Activated CD4-positive, alpha-beta T cell treated with anti-CD3 and anti-CD28 coated beads, Interleukin-2, amount 10 ng/mL, durations not matched to agents 24 days and 14 days (primary cell): ENCODE results near the gene PRSS38. TPM values are rescaled to one million over a fixed set of nuclear protein-coding genes. Genes with fewer than 3 reads are reported as not detected.
A peak's percentile ranks its signal among the peaks of the same experiment; 100 is the strongest.

Experiments
- DNase-seq: peaks from one replicate; pipeline ENCODE4 v3.0.0; 2022
- H3K27ac Mint-ChIP-seq: one replicate; pipeline ENCODE4 v1.8.0; 2022; ENCODE audit warnings: mild to moderate bottlenecking, mixed read lengths
- H3K27me3 Mint-ChIP-seq: one replicate; pipeline ENCODE4 v1.8.0; 2022; ENCODE audit warnings: mixed read lengths
- H3K36me3 Mint-ChIP-seq: one replicate; pipeline ENCODE4 v1.8.0; 2022; ENCODE audit warnings: low read depth, mild to moderate bottlenecking, mixed read lengths
- H3K4me1 Mint-ChIP-seq: one replicate; pipeline ENCODE4 v1.8.0; 2021; ENCODE audit warnings: mixed read lengths
- H3K4me3 Mint-ChIP-seq: one replicate; pipeline ENCODE4 v1.8.0; 2022; ENCODE audit warnings: mild to moderate bottlenecking, moderate library complexity, mixed read lengths
- H3K9me3 Mint-ChIP-seq: one replicate; pipeline ENCODE4 v1.8.0; 2021; ENCODE audit warnings: mixed read lengths
- intact Hi-C: fragments of 100-400 bp; cut with micrococcal nuclease; formaldehyde crosslinking; loops from one replicate; pipeline ENCODE4 v1.15.1; 2023
- total RNA-seq: library from RNA; stranded (reverse); gene quantifications from 2 replicates; pipeline ENCODE4 v1.2.3, GENCODE V29; 2022

The PRSS38 gene
- total RNA-seq, 1 donor from 2014 or later: not detected

- Mint-ChIP-seq H3K27ac (no peak overlapping the region), H3K36me3 (no peaks in the 10 kb centered on the region), H3K9me3 (no peaks in the 10 kb centered on the region), H3K4me1 (peaks cover 2% of the 10 kb centered on the region), H3K4me3 (no peak overlapping the region), H3K27me3 (peaks cover 7% of the 10 kb centered on the region)
- intact Hi-C loops: no loop called here
- DNase-seq: peak; percentile 54
Measured at GRCh38 chr1:227793079-227793947, 22.2 kb upstream of the PRSS38 start.

- Mint-ChIP-seq H3K4me1 (peaks cover 2% of the 10 kb centered on the region), H3K36me3 (no peaks in the 10 kb centered on the region), H3K27ac (no peak overlapping the region), H3K9me3 (no peaks in the 10 kb centered on the region), H3K27me3 (peaks cover 6% of the 10 kb centered on the region), H3K4me3 (no peak overlapping the region)
- intact Hi-C loops: no loop called here
- no peak for DNase-seq
Measured at GRCh38 chr1:227793948-227794816, 21.3 kb upstream of the PRSS38 start.

GRCh38 chr1:227794817-227795192, 20.7 kb upstream of the PRSS38 start:
- no peaks in the 10 kb centered on the region for H3K9me3 Mint-ChIP-seq
- peak; percentile 48 for DNase-seq
- intact Hi-C loops: no loop called here

GRCh38 chr1:227795732-227796131, 19.7 kb upstream of the PRSS38 start:
- Mint-ChIP-seq H3K36me3 (no peaks in the 10 kb centered on the region), H3K27ac (no peak overlapping the region), H3K4me3 (no peak overlapping the region), H3K4me1 (no peaks in the 10 kb centered on the region), H3K9me3 (no peaks in the 10 kb centered on the region), H3K27me3 (peaks cover 5% of the 10 kb centered on the region)
- intact Hi-C loops: no loop called here
- DNase-seq: no peak

More at GRCh38 chr1:227794817-227795192, 20.7 kb upstream of the PRSS38 start:
- peaks cover 4% of the 10 kb centered on the region for H3K27me3 Mint-ChIP-seq
- no peaks in the 10 kb centered on the region for H3K36me3 Mint-ChIP-seq
- no peaks in the 10 kb centered on the region for H3K4me1 Mint-ChIP-seq
- no peak overlapping the region for H3K4me3 Mint-ChIP-seq
- H3K27ac Mint-ChIP-seq: no peak overlapping the region

- no peak overlapping the region for H3K27ac Mint-ChIP-seq
- H3K27me3 Mint-ChIP-seq: peaks cover 5% of the 10 kb centered on the region
- intact Hi-C loops: no loop called here
- no peak for DNase-seq
- H3K4me1 Mint-ChIP-seq: no peaks in the 10 kb centered on the region
- no peak overlapping the region for H3K4me3 Mint-ChIP-seq
- no peaks in the 10 kb centered on the region for H3K9me3 Mint-ChIP-seq
- H3K36me3 Mint-ChIP-seq: no peaks in the 10 kb centered on the region
Measured at GRCh38 chr1:227796359-227796915, 19.0 kb upstream of the PRSS38 start.

GRCh38 chr1:227797144-227797543, 18.3 kb upstream of the PRSS38 start:
- no peaks in the 10 kb centered on the region for H3K9me3 Mint-ChIP-seq
- H3K27me3 Mint-ChIP-seq: peaks cover 7% of the 10 kb centered on the region
- no peaks in the 10 kb centered on the region for H3K4me1 Mint-ChIP-seq
- H3K4me3 Mint-ChIP-seq: no peak overlapping the region
- intact Hi-C loops: no loop called here
- no peak for DNase-seq
- H3K27ac Mint-ChIP-seq: no peak overlapping the region
- H3K36me3 Mint-ChIP-seq: no peaks in the 10 kb centered on the region

- Mint-ChIP-seq H3K4me1 (no peaks in the 10 kb centered on the region), H3K27ac (no peak overlapping the region), H3K27me3 (peaks cover 11% of the 10 kb centered on the region), H3K9me3 (no peaks in the 10 kb centered on the region), H3K4me3 (no peak overlapping the region), H3K36me3 (no peaks in the 10 kb centered on the region)
- intact Hi-C loops: no loop called here
- no peak for DNase-seq
Measured at GRCh38 chr1:227797625-227798024, 17.9 kb upstream of the PRSS38 start.

- Mint-ChIP-seq H3K9me3 (no peaks in the 10 kb centered on the region), H3K27me3 (peaks cover 14% of the 10 kb centered on the region), H3K4me1 (no peaks in the 10 kb centered on the region)
Measured at GRCh38 chr1:227798078-227798802, 17.2 kb upstream of the PRSS38 start.

GRCh38 chr1:227799756-227800155, 15.7 kb upstream of the PRSS38 start:
- no peaks in the 10 kb centered on the region for H3K9me3 Mint-ChIP-seq
- no peaks in the 10 kb centered on the region for H3K4me1 Mint-ChIP-seq
- intact Hi-C loops: no loop called here
- H3K27ac Mint-ChIP-seq: no peak overlapping the region
- DNase-seq: no peak
- H3K36me3 Mint-ChIP-seq: no peaks in the 10 kb centered on the region
- H3K27me3 Mint-ChIP-seq: peaks cover 18% of the 10 kb centered on the region
- H3K4me3 Mint-ChIP-seq: no peak overlapping the region

More at GRCh38 chr1:227798078-227798802, 17.2 kb upstream of the PRSS38 start:
- no peak for DNase-seq
- intact Hi-C loops: no loop called here
- no peak overlapping the region for H3K27ac Mint-ChIP-seq
- H3K4me3 Mint-ChIP-seq: no peak overlapping the region
- H3K36me3 Mint-ChIP-seq: no peaks in the 10 kb centered on the region

GRCh38 chr1:227803933-227804332, 11.5 kb upstream of the PRSS38 start:
- Mint-ChIP-seq H3K27me3 (peaks cover 22% of the 10 kb centered on the region), H3K9me3 (peaks cover 3% of the 10 kb centered on the region), H3K4me3 (no peak overlapping the region), H3K4me1 (peaks cover 2% of the 10 kb centered on the region), H3K36me3 (no peaks in the 10 kb centered on the region), H3K27ac (no peak overlapping the region)
- DNase-seq: no peak
- intact Hi-C loops: no loop called here

- Mint-ChIP-seq H3K27me3 (peaks cover 16% of the 10 kb centered on the region), H3K36me3 (no peaks in the 10 kb centered on the region), H3K4me1 (peaks cover 5% of the 10 kb centered on the region), H3K27ac (no peak overlapping the region), H3K4me3 (no peak overlapping the region), H3K9me3 (peaks cover 3% of the 10 kb centered on the region)
- intact Hi-C loops: no loop called here
- no peak for DNase-seq
Measured at GRCh38 chr1:227805606-227806197, 9.8 kb upstream of the PRSS38 start.

GRCh38 chr1:227808566-227808965, 6.9 kb upstream of the PRSS38 start:
- peaks cover 5% of the 10 kb centered on the region for H3K4me1 Mint-ChIP-seq
- no peaks in the 10 kb centered on the region for H3K36me3 Mint-ChIP-seq
- peaks cover 6% of the 10 kb centered on the region for H3K27me3 Mint-ChIP-seq
- H3K27ac Mint-ChIP-seq: no peak overlapping the region
- intact Hi-C loops: no loop called here
- H3K4me3 Mint-ChIP-seq: no peak overlapping the region
- peaks cover 10% of the 10 kb centered on the region for H3K9me3 Mint-ChIP-seq
- DNase-seq: no peak

- Mint-ChIP-seq H3K4me1 (peaks cover 5% of the 10 kb centered on the region), H3K9me3 (peaks cover 10% of the 10 kb centered on the region), H3K4me3 (no peak overlapping the region), H3K36me3 (no peaks in the 10 kb centered on the region), H3K27ac (no peak overlapping the region), H3K27me3 (peaks cover 5% of the 10 kb centered on the region)
- intact Hi-C loops: no loop called here
- no peak for DNase-seq
Measured at GRCh38 chr1:227809026-227809425, 6.4 kb upstream of the PRSS38 start.
